Urinary bladder (tissue), 4 donors: ENCODE data around the gene ARSB. TPM values are rescaled to one million over a fixed set of nuclear protein-coding genes. Genes with fewer than 3 reads are reported as not detected.
"Not testable (repeated sequence)": the region's sequence is repeated elsewhere in the genome, so short reads cannot be mapped to it uniquely, and the experiment has no call there.

ENCODE experiments used
- DNase-seq: peaks from one replicate; pipeline ENCODE4 v3.0.0-alpha.2; 2015; ENCODE audit errors: extremely low spot score
- H3K27ac ChIP-seq: one replicate; pipeline ENCODE4 v1.5.1; 2013; ENCODE audit warnings: low read depth, mild to moderate bottlenecking, moderate library complexity
- H3K36me3 ChIP-seq: one replicate; pipeline ENCODE4 v1.6.1; 2013; ENCODE audit warnings: mild to moderate bottlenecking, moderate library complexity; ENCODE audit not compliant: insufficient read depth
- H3K4me1 ChIP-seq: one replicate; pipeline ENCODE4 v1.6.1; 2013; ENCODE audit warnings: mild to moderate bottlenecking, moderate library complexity; ENCODE audit not compliant: insufficient read depth
- H3K4me3 ChIP-seq: one replicate; pipeline ENCODE4 v1.5.1; 2013; ENCODE audit warnings: low read depth, low read length
- WGBS: extraction: QIAGEN DNeasy Blood & Tissue Kit; methylation state at CpG from one replicate; pipeline ENCODE4 v1.1.7; 2013; 5-methylcytosine and 5-hydroxymethylcytosine counted together
- polyA plus RNA-seq: library from polyadenylated mRNA; stranded (reverse); fragments of 200-250 nt; gene quantifications from one replicate; pipeline ENCODE4 v1.2.3, GENCODE V29; 2013
- total RNA-seq: library from RNA; depleted of rRNA; stranded (reverse); fragments of >200 nt; gene quantifications from one replicate; pipeline ENCODE4 v1.2.3, GENCODE V29; 2014
- donor health status: healthy with polysubstance abuse.
- donor health status: healthy.

The ARSB gene
- total and polyA plus RNA-seq, 2 donors: 7.6 to 27.0 TPM

DNA sequence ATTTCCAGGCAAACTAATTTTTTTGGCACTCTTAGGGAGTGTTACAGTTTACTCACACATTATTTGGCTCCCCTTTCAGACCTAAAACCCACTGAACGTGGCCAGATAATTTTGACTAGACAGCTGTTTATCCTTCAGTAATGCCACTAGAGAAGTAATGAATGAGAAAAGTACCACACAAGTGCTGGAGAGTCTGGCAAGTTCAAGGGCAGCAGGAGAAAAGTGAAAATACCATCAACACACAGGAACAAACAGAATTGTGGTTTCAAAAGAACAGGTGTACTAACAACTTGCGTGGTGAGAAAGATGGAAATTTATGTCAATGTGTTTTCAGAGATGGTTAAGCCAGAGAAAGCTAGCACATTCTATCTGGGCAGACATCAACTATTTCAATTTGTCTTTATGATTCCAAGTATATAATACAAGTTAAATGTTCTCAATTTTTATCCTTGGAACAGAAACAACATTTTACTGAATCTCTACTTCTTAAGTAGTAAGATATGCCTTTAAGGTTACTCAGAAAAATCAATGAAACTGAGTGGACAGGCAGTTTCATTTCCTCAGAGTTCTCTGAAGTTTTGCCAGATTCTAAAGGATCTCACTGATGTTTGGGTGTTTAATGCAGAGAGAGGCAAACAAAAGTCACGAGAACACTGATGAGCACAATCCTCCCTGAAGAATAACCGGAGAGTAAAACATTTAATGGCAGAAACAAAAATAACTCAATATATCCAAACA lies 91.0 kb downstream of the ARSB start:
- Histone ChIP-seq H3K4me3 (no peak overlapping the region), H3K27ac (no peak overlapping the region), H3K36me3 (no peaks in the 10 kb centered on the region), H3K4me1 (no peaks in the 10 kb centered on the region)
- DNase-seq: no peak
- 49% methylated on average over 4 of the region's 4 CpGs for WGBS

DNA sequence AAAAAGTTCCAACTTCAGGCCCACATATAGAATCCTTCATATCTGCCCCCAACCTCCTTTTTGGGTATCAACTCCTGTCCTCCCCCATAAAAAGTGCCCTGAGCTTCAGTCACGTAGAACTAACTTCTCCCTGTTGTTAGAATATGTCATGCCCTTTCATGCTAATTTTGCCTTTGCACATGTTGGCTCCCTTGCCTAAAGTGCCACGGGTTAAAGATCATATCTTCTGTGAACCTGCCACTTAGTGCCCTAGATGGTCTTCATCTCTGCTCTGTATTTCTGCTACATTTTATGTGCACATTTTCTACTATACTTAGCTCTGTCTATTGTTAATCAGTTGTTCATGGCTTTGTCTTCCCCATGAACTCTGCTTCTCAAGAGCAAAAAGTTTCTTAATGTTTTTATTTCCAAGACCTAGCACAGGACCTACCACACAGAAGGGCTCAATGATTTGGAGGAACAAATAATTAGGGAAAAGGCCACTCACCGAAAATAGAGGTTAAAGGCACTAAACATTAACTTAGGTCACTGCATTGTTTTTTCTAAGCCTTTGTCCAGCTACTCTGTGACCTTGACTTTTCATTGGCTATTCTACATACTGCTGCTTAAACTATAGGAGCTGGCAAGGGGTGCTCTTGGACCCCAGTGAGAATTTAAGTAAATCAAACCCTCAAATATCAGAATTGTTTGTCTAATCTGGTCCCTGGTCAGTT lies 94.3 kb downstream of the ARSB start:
- 93% methylated on average over 3 of the region's 3 CpGs for WGBS
- H3K4me1 ChIP-seq: no peaks in the 10 kb centered on the region
- no peak for DNase-seq

DNA sequence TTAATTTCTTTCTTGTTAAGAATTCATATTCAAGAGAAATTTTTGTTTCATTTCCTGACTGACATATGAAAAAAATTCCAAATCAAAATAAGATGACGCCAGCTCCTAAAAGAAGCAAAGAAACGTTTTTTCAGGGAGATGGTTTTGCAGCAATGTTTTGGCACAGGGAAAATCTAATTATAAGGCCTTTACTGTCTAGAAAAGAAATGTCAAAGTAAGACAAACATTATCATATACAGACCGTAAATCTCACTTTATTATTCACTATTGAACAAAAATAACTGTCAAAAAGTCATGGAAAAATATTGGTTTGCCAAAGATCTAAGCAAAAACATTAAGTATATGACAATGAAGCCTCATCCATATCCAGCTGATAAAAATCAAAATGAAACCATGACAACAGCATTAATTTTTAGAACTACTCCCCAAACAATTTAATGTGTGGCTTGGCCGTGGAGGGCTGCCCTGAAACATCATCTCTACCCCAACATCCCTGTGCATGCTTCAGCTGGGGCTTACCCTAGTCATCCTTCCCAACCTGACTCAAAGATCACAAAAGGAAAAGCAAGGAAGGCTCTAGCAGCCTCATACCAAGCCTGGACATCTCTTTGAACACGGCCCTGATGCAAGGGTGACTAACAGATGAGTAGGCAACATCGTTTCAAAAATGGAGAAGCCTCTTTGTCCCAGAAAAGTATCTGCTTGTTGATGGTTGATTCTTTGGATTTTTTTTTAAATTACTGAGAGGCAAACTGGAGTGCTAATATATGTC lies 95.6 kb downstream of the ARSB start:
- 57% methylated on average over 6 of the region's 6 CpGs for WGBS
- no peak for DNase-seq

More for the DNA sequence above, 94.3 kb downstream of the ARSB start:
- H3K27ac ChIP-seq: no peak overlapping the region
- H3K4me3 ChIP-seq: no peak overlapping the region
- no peaks in the 10 kb centered on the region for H3K36me3 ChIP-seq

DNA sequence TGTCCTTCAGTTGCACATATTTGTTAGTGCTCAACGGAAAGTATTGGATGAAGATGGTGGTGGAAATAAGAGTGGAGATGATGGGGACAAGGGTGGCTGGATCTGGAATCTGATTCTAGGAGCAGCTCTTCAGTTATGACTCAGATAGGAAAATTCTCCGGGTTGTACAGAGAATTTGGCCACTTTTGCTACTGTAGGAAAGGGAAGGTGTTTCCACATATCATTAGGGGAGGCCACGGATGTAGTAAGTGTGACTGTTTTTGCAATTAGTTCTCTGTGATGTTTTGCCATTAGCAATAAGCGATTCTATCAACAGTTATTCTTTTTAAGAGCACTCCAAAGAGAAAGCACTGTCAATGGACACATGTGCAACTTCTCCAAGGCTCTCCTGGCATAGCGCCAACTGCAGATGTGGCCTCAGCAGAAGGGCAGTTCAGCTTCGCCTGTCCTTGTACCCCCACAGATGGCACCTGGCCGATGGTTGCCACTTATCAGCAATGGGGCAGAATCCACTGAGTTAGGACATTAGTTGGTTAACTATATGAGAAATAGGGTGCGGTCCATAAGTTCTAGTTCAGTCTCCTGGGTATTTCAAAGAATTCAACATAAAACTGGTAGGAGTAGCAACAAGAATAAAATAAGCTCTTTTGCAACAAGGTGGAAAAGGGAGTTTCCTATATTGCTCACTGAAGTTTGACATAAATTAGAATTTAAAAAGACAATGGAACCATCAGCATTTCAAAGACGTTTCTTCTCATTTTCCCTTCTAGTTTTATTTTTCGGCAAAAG lies 96.3 kb downstream of the ARSB start:
- no peak for DNase-seq
- WGBS: 70% methylated on average over 10 of the region's 10 CpGs
- H3K36me3 ChIP-seq: no peaks in the 10 kb centered on the region
- H3K27ac ChIP-seq: no peak overlapping the region
- no peaks in the 10 kb centered on the region for H3K4me1 ChIP-seq
- no peak overlapping the region for H3K4me3 ChIP-seq

More for the DNA sequence above, 95.6 kb downstream of the ARSB start:
- H3K36me3 ChIP-seq: no peaks in the 10 kb centered on the region
- H3K4me1 ChIP-seq: no peaks in the 10 kb centered on the region
- no peak overlapping the region for H3K4me3 ChIP-seq
- no peak overlapping the region for H3K27ac ChIP-seq

DNA sequence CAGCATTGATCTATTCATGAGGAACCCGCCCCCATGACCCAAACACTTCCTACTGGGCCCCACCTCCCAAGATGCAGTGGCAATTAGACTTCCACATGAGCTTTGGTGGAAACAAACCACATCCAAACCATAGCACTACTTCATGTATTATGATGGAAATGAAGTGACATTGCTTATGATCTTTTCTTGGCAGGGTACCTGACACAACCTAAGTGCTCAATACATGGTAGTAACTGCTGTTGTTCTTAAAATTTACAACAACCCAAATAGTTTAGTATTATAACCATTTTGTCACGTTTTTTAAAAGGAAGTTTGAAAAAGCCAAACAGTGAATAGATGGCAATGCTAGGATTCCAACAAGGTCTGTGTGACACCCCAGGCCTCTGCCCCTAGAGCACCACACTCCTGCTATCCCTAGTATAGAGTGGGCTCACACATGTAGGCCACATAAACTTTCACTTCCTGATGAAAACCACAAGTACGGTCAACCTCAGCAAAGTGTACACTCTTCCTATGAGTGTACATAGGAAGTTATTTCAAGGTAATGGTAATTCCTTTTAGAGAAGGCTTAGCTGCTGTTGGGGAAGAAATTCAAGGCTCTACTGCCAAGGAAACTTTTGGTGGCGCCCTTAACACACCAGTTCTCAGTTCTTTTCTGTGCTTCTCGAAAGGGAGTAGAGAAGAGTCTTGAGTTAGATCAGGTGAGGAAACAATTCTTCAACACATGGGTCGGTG lies 97.6 kb downstream of the ARSB start:
- 90% methylated on average over 6 of the region's 6 CpGs for WGBS
- Histone ChIP-seq H3K4me3 (no peak overlapping the region), H3K36me3 (no peaks in the 10 kb centered on the region), H3K4me1 (no peaks in the 10 kb centered on the region), H3K27ac (no peak overlapping the region)
- DNase-seq: no peak

DNA sequence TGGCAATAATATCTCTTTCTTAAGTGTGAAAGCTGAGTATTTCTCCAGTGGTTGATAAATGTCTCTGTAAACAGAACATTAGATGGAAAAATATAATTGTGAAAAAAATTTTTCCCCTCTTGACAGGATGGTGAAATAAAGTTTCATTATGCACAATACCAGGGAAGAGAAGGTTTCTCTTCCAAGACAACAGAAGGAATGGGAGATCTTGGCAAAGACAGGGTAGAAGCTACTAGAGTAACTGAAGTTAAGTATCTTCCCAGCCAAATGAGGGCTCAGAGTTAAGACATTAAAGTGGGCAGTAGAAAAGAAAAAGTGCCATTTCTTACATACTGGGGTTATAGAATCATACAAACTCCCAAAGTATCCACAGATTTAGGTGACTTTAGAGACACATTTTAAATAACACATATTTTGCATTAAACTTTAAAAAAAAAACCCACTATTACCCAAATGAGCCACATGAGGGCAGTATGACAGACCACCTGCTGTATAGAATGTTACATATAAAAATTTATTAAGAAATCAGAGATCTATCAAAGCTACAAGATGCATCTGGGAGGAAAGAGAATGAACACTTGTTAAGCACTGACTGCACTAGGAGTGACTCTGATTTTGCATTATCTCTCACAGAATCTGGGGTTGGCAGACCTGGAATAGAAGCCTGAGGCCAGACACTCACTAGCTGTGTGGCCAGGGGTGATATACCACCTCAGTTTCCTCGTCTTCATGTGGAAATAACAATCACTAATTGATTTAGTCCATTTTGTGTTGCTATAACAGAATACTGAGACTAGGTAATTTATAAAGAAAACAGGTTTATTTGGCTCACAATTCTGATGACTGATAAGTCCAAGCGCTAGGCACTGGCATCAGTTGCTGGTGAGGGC lies 98.5 kb downstream of the ARSB start:
- WGBS: 93% methylated on average over 2 of the region's 2 CpGs
- Histone ChIP-seq H3K4me1 (no peaks in the 10 kb centered on the region), H3K36me3 (no peaks in the 10 kb centered on the region), H3K4me3 (no peak overlapping the region), H3K27ac (no peak overlapping the region)
- DNase-seq: no peak

DNA sequence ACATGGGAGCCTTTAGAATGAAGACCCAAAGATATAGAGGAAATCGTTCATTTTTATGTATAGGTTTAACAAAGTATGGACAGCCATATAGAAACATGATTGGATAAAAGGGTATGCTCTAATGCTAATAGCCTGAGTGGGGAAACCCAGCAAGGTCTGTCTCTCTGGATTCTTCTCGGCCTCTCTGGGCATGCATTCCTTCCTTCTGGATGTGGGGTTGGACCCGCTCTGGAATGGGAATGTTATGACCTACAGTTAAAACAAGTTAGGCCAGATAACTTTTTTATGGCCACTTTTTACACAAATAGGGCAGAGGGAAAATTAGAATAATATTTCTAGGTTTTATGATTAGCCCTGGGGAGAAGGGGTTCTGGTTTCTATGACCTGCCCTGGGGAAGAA lies 103.2 kb downstream of the ARSB start:
- no peak overlapping the region for H3K27ac ChIP-seq
- 64% methylated on average over 3 of the region's 3 CpGs for WGBS
- no peaks in the 10 kb centered on the region for H3K4me1 ChIP-seq
- DNase-seq: no peak
- no peak overlapping the region for H3K4me3 ChIP-seq
- no peaks in the 10 kb centered on the region for H3K36me3 ChIP-seq

DNA sequence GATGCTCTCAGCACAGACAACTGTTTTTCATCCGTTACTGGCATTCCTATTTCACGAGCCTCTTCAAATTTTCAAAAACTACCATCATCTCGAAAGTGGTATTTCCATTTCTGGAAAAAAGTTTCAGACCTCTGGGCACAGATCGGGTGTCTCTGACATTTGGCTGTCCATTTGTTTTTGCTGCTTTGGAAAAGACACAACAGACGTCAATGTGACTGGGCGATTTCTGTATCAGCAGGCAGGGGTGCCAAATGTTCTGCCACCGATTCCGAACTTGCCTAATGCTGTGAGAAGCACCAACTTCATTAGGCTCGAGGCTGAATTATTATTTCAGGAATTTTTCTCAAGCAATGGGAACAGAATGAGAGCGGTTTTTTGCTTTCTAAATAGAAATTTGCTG lies 105.6 kb downstream of the ARSB start:
- H3K36me3 ChIP-seq: no peaks in the 10 kb centered on the region

DNA sequence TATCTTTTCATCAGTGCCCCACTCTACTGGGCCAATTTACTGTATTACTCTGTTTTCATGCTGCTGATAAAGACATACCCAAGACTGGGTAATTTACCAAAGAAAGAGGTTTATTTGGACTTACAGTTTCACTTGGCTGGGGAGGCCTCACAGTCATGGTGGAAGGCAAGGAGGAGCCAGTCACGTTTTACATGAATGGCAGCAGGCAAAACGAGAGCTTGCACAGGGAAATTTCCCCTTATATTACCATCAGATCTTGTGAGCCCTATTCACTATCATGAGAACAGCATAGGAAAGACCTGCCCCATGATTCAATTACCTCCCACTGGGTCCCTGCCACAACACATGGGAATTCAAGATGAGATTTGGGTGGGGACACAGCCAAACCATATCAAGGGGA lies 119.0 kb downstream of the ARSB start:
- DNase-seq, H3K36me3 ChIP-seq, H3K4me3 ChIP-seq, H3K4me1 ChIP-seq, H3K27ac ChIP-seq: not testable (repeated sequence)
- WGBS: 95% methylated on average over 2 of the region's 2 CpGs

More for the DNA sequence above, 105.6 kb downstream of the ARSB start:
- Histone ChIP-seq H3K4me1 (no peaks in the 10 kb centered on the region), H3K27ac (no peak overlapping the region), H3K4me3 (no peak overlapping the region)
- WGBS: 92% methylated on average over 10 of the region's 10 CpGs
- DNase-seq: no peak

DNA sequence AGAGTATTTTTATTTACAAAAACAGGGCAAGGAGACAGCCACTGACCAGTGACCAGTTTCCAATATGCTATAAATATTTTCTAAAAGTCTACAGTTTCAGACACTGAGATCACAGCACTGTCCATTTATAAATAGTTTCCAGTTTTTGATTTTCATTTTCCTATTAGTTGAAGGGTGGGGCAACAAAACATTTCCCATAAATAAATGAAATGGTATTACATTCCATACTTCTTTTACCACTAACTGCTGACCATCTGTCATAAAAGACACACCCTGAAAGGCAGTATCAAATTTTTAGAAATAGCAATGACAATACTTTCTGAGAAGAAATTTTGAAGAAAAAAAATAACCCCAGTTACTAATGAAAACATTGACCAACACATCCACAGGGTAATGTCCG lies 126.7 kb downstream of the ARSB start:
- H3K27ac ChIP-seq: no peak overlapping the region
- no peaks in the 10 kb centered on the region for H3K36me3 ChIP-seq
- DNase-seq: no peak
- no peak overlapping the region for H3K4me3 ChIP-seq
- 63% methylated on average over 1 of the region's 1 CpG for WGBS
- H3K4me1 ChIP-seq: no peaks in the 10 kb centered on the region

DNA sequence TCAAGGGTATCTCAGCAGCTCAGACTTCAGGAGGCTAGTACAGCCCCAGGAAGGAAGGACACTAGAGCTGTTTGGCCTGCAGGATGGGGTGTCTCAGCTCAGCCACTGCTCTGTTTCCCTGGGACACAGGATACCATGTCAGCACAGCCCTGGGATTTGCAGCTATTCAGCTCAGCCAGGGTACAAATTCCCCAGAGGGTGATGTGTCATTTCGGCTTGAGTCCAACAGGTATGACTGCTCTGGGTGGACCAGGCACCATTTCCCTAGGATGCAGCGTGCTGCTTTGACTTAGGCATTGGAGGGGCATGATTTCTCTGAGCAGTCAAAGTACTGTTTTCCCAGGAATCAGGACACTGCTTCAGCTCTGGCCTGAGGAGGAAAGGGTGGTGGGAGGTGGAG lies 130.1 kb downstream of the ARSB start:
- no peak for DNase-seq
- Histone ChIP-seq H3K36me3 (no peaks in the 10 kb centered on the region), H3K4me1 (no peaks in the 10 kb centered on the region), H3K4me3 (no peak overlapping the region), H3K27ac (no peak overlapping the region)
- WGBS: 76% methylated on average over 2 of the region's 2 CpGs

DNA sequence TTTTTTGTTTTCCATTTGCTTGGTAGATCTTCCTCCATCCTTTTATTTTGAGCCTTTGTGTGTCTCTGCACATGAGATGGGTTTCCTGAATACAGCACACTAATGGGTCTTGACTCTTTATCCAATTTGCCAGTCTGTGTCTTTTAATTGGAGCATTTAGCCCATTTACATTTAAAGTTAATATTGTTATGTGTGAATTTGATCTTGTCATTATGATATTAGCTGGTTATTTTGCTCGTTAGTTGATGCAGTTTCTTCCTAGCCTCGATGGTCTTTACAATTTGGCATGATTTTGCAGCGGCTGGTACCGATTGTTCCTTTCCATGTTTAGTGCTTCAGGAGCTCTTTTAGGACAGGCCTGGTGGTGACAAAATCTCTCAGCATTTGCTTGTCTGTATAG lies 133.2 kb downstream of the ARSB start:
- not testable (repeated sequence) for H3K4me3 ChIP-seq, H3K4me1 ChIP-seq, DNase-seq, H3K27ac ChIP-seq, H3K36me3 ChIP-seq
- 100% methylated on average over 4 of the region's 4 CpGs for WGBS
